Uterus (tissue), 2 donors: ENCODE measurements around the gene ABCB7.
"Not testable (repeated sequence)": the region's sequence is repeated elsewhere in the genome, so short reads cannot be mapped to it uniquely, and the experiment has no call there.

Experiments used
- CTCF ChIP-seq, 4 experiments: fragments of 200-600 bp in 2 of 4; fragments of 450-650 bp in 2 of 4; sonication (generic) in 2 of 4; IDR thresholded peaks; one replicate each; pipeline ENCODE4 v1.5.1; 2016 to 2019; ENCODE audit warnings: antibody characterized with exemption in 4 of 4, mild to moderate bottlenecking in 2 of 4, moderate library complexity in 1 of 4
- POLR2A ChIP-seq, 2 donors: fragments of 450-650 bp; IDR thresholded peaks; one replicate each; pipeline ENCODE4 v1.6.1; 2016; ENCODE audit warnings: antibody characterized with exemption in 2 of 2, mild to moderate bottlenecking in 1 of 2, moderate library complexity in 1 of 2

GRCh38 chrX:75172257-75172890, 16.3 kb upstream of the ABCB7 start:
- not testable (repeated sequence) for TF ChIP-seq POLR2A, CTCF (IDR thresholded peaks at IDR 0.05)
